Inflammatory macrophage treated with lipopolysaccharide for 4 hours (primary cell): Measurements from ENCODE around the gene EVC2.

Source experiments
- DNase-seq: peaks from one replicate; pipeline ENCODE4 v3.0.0-alpha.2; 2020

The EVC2 gene

GRCh38 chr4:5558502-5558901 is 149.9 kb downstream of the EVC2 start:
- DNase-seq, result no peak

GRCh38 chr4:5554376-5554775 is 154.0 kb downstream of the EVC2 start:
- no peak for DNase-seq

GRCh38 chr4:5553801-5554200 is 154.6 kb downstream of the EVC2 start:
- peak; percentile 71 for DNase-seq

- DNase-seq, result no peak
Observed at GRCh38 chr4:5552451-5552850, 155.9 kb downstream of the EVC2 start.

- no peak for DNase-seq
Observed at GRCh38 chr4:5547651-5548249, 160.6 kb downstream of the EVC2 start.

GRCh38 chr4:5545271-5545670 is 163.1 kb downstream of the EVC2 start:
- no peak for DNase-seq

- DNase-seq, result no peak
Observed at GRCh38 chr4:5544762-5545161, 163.6 kb downstream of the EVC2 start.

- no peak for DNase-seq
Observed at GRCh38 chr4:5543681-5544080, 164.7 kb downstream of the EVC2 start.

- no peak for DNase-seq
Observed at GRCh38 chr4:5541169-5541568, 167.2 kb downstream of the EVC2 start.

GRCh38 chr4:5539584-5539983 is 168.8 kb downstream of the EVC2 start:
- DNase-seq, result no peak

GRCh38 chr4:5532100-5532499 is 176.3 kb downstream of the EVC2 start:
- no peak for DNase-seq

- DNase-seq, result no peak
Observed at GRCh38 chr4:5528031-5528436, 180.3 kb downstream of the EVC2 start.

- DNase-seq, result no peak
Observed at GRCh38 chr4:5527211-5527610, 181.1 kb downstream of the EVC2 start.

GRCh38 chr4:5526080-5526846 is 182.1 kb downstream of the EVC2 start:
- no peak for DNase-seq

- DNase-seq, result no peak
Observed at GRCh38 chr4:5524446-5525299, 183.7 kb downstream of the EVC2 start.

GRCh38 chr4:5517372-5517771 is 191.0 kb downstream of the EVC2 start:
- no peak for DNase-seq

- DNase-seq, result no peak
Observed at GRCh38 chr4:5515646-5516045, 192.7 kb downstream of the EVC2 start.
